Stimulated activated CD4-positive, alpha-beta T cell treated with anti-CD3 and anti-CD28 coated beads, Interleukin-12 subunit alpha, Interleukin-12 subunit beta, amount 100 ng/mL, for 48 hours (primary cell): ENCODE results near the gene RAP2C.
"Not testable (repeated sequence)": the region's sequence is repeated elsewhere in the genome, so short reads cannot be mapped to it uniquely, and the experiment has no call there.

Source experiments
- DNase-seq, 3 donors: peaks; one replicate each; pipeline ENCODE4 v3.0.0-alpha.2; 2020; ENCODE audit warnings: low read depth in 2 of 3, low spot score in 1 of 3

The RAP2C gene

GRCh38 chrX:132200976-132201375 is 18.3 kb downstream of the RAP2C start:
- no peak for DNase-seq

GRCh38 chrX:132199941-132200340 is 19.3 kb downstream of the RAP2C start:
- DNase-seq, result no peak

GRCh38 chrX:132193872-132194574 is 25.2 kb downstream of the RAP2C start:
- DNase-seq, result no peak

GRCh38 chrX:132191938-132192337 is 27.3 kb downstream of the RAP2C start:
- DNase-seq, result no peak

- no peak for DNase-seq
Observed at GRCh38 chrX:132188175-132188574, 31.1 kb downstream of the RAP2C start.

- DNase-seq, result no peak
Observed at GRCh38 chrX:132187451-132187850, 31.8 kb downstream of the RAP2C start.

GRCh38 chrX:132184871-132185270 is 34.4 kb downstream of the RAP2C start:
- DNase-seq, result no peak

- no peak for DNase-seq
Observed at GRCh38 chrX:132181364-132181763, 37.9 kb downstream of the RAP2C start.

- DNase-seq, result no peak
Observed at GRCh38 chrX:132180929-132181328, 38.3 kb downstream of the RAP2C start.

- no peak for DNase-seq
Observed at GRCh38 chrX:132173647-132174046, 45.6 kb downstream of the RAP2C start.

GRCh38 chrX:132171881-132172280 is 47.4 kb downstream of the RAP2C start:
- no peak for DNase-seq

GRCh38 chrX:132171478-132171877 is 47.8 kb downstream of the RAP2C start:
- DNase-seq, result no peak

GRCh38 chrX:132169554-132169953 is 49.7 kb downstream of the RAP2C start:
- no peak for DNase-seq

- no peak for DNase-seq
Observed at GRCh38 chrX:132165651-132166050, 53.6 kb downstream of the RAP2C start.

- DNase-seq, result no peak
Observed at GRCh38 chrX:132165005-132165404, 54.2 kb downstream of the RAP2C start.

GRCh38 chrX:132163094-132163493 is 56.2 kb downstream of the RAP2C start:
- DNase-seq, result not testable (repeated sequence)

GRCh38 chrX:132153166-132153565 is 66.1 kb downstream of the RAP2C start:
- no peak for DNase-seq
